Activated CD4-positive, alpha-beta T cell treated with anti-CD3 and anti-CD28 coated beads for 24 hours (primary cell): Measurements from ENCODE around the gene ERAS.
"Not testable (repeated sequence)": the region's sequence is repeated elsewhere in the genome, so short reads cannot be mapped to it uniquely, and the experiment has no call there.

Experiments used
- DNase-seq, 2 donors: peaks; one replicate each; pipeline ENCODE4 v3.0.0-alpha.2; 2020; ENCODE audit warnings: low read depth in 2 of 2

ERAS gene

DNA sequence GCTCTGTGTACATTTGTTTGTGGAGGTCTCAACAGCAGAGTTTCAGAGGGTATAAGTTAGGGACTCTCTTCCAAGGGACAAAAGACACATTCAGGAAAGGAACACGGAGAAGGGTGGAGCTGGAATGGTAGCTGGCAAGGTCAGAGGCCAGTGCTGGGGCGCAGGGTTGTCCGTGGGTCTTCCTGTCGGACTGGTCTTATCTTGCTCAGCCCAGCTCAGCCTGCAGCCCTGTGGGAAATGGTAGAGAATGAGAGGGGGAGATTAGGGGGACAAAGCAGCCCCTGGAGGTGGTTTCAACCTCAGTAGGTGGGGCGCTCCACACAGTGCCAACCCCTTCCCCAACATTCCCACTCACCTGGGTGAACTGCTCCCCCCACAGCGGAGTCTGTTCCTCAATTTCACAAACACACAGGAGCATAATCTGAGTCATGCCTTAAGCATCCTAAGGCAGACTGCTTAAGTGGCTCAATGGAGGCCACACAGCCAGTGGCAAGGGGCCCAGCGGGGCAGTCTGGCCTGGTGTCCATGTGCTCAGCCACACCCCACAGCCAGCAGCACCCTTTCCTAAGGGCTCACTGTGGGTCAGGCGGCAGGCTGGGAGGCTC is 31.3 kb upstream of the ERAS start:
- DNase-seq: no peak

DNA sequence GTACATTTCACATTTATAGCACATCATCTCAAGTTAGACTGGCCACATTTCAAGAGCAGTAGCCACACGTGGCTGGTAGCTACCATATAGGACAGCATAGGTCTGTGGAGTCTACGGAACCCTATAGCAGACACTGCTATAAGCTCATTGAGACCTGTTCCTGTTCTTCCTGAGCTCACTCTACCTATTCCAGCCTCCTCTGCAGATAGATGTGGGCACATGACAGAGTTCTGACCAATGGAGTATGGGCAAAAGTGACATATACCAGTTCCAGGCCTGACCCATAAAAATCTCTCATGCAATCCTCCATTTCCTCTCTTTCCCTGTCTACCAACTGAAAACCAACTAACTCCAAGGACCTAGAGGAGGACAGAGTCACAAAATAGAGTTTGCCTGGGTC is 28.0 kb upstream of the ERAS start:
- no peak for DNase-seq

DNA sequence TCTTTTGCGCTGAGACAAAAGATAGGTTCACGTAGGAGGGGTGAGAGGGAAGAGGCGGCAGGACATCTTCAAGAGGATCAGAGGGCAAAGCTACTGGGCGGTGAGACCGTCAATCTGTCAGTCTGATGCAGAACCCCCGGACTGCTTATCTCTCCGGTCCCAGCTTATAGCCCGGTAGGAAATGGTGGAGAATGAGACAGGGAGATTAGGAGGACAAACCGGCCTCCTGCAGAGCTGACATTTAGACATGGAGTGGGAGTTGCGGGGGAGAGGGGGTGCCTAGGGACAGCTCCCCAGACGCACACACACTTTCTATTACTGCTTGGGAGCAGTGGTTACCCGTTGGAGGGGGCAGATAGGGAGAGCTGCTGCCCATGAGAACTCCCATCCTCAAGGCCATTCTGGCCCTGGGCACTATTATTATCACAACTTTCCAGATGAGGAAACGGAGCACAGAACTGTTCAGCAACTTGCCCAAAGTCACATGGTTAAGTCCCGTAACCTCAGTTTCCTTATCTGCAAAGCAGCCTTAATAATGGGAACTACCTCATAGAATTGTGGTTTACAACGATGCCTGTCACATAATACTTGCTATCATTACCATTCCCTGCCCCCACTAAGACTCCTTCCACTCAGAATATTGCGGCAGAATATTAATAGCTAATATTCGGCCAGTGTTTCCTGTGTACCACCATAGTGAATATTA is 25.6 kb upstream of the ERAS start:
- no peak for DNase-seq

DNA sequence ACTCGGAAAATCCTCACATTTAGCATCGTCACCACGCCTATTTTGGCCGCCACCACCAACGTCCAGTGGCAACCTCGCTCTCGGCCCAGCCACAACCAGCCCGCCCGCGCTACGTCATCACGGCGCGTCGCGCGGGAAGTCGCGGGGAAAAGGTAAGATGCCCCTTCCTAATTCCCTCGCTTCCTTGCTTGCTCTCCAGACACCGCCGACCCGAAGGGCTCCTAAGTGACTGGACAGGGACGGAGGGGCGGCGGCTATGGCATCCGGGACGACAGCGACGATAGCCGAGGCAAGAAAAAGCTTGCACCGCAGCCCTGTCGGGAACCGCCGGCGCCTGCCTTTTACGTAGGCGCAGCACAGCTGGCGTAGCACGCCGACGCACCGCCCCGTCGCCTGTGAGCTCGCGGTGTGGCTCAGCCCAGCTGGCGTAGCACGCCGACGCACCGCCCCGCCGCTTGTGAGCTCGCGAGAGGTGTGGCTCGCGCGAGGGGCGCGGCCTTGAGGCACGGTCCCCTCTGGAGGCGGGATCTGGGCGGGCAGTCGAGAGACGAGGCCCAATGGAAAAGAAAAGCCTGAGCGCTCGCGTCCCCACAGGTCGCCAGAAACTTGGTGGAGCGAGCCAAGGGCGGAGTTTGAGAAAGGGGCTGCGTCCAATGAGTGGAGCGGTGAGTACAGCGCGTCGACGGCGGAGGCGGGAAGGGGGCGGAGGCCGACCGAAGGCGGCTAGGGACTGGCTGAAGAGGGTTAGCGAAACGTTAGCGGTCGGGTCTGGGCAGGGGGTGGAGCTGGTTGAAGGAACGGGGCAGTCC is 24.8 kb upstream of the ERAS start, which contains the start of gene HDAC6:
HDAC6 (plus strand) TSS at position 788 of the 809 bp plus-strand sequence. CDS start 626 bp downstream, outside the sequence.
- peak; percentile 86 for DNase-seq

DNA sequence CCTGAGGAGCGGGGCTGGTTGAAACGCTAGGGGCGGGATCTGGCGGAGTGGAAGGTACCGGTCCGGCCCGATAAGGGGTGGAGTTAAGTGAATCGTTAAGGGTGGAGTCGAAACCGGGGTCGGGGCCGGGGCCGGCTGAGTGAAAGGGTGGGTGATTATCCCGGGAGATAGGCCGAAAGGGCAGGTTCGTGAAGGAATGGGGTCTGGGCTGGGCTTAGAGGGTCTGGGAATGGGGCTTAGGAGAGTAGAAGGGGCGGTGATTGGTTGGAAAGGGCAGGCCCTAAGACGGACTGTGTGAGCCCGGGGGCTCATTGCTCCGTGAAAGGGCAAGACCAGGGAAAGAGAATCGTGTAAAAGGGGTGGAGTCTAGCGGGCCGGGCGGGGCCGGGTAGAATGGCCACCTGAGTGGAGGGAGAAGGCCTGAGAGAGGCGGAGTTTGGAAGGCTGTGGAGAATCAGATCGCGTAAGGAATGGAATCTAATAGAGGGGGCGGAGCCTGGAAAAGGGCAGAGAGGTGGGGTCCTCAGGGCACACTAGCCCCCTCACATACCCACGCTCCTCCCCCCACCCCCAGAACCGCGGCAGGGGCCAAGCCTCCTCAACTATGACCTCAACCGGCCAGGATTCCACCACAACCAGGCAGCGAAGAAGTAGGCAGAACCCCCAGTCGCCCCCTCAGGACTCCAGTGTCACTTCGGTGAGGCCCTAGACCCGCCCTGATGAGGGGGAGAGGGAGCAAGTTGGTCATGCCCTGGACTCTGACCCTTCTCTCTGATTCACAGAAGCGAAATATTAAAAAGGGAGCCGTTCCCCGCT is 24.0 kb upstream of the ERAS start:
- peak; percentile 38 to 58 for DNase-seq

DNA sequence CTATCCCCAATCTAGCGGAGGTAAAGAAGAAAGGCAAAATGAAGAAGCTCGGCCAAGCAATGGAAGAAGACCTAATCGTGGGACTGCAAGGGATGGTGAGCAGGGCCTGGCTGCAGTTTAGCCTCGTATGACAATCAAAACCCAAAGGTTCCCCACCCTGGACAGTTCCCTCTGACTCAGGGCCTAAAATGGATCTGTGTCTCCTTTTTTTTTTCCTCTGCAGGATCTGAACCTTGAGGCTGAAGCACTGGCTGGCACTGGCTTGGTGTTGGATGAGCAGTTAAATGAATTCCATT is 23.5 kb upstream of the ERAS start:
- no peak for DNase-seq

DNA sequence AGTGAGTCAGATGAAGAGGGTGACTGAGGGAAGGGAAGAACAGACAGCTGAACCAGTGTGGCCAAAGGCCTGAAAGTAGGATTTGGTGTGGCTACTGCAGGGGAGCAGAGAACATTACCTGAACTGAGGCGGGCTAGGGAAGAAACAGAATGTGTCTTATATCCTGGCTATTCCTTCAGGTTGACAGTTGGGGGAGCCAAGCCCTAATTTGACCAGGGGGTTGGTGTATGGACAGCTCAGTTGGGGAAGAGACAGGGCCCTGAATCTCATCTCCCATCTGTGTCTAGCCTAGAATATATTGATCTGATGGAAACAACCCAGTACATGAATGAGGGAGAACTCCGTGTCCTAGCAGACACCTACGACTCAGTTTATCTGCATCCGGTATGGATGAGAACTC is 20.2 kb upstream of the ERAS start:
- DNase-seq: no peak

DNA sequence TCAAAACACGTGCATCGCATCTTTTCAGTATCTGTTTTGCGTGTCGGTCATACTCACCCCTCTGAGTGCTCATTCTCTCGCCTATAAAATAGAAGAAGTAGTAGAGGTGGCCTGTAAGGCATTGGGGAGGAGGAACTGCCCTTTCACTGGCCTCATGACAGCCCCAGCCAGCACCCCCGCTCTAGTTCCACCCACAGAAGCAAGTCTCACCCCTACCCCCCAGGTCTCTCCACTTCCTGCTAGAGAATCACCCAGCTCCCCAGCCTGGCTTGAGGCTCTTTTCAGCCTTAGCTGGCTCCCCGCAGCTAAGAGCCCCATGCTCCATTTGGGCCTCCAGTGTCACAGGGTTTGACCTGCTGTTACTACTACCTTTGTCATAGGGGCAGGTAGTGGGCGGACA is 12.7 kb upstream of the ERAS start:
- no peak for DNase-seq

DNA sequence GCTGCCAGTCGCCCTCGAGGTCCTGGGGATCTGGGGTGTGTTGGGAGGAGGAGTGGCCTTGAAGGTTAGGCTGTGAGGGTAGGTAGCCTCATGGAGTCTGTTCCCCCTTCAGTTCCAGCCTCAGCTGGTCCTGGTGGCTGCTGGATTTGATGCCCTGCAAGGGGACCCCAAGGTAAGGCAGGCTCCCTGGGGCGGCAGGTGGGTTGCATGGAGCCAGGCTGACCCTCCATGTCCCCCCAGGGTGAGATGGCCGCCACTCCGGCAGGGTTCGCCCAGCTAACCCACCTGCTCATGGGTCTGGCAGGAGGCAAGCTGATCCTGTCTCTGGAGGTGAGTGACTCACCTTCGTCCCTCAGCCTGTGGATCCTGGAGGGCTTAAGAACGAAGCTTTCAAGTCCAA is 11.6 kb upstream of the ERAS start:
- DNase-seq: no peak

DNA sequence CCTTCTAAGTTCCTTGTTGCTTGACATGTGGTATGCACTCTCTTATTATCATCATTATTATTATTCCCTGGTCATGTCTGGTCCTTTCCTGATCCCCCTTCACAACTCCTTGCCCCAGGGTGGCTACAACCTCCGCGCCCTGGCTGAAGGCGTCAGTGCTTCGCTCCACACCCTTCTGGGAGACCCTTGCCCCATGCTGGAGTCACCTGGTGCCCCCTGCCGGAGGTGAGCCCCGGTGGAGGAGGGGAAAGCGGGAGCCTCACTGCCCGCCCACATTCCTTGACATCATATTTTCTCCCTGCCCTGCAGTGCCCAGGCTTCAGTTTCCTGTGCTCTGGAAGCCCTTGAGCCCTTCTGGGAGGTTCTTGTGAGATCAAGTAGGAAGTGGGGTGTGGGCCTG is 11.0 kb upstream of the ERAS start:
- DNase-seq: no peak

DNA sequence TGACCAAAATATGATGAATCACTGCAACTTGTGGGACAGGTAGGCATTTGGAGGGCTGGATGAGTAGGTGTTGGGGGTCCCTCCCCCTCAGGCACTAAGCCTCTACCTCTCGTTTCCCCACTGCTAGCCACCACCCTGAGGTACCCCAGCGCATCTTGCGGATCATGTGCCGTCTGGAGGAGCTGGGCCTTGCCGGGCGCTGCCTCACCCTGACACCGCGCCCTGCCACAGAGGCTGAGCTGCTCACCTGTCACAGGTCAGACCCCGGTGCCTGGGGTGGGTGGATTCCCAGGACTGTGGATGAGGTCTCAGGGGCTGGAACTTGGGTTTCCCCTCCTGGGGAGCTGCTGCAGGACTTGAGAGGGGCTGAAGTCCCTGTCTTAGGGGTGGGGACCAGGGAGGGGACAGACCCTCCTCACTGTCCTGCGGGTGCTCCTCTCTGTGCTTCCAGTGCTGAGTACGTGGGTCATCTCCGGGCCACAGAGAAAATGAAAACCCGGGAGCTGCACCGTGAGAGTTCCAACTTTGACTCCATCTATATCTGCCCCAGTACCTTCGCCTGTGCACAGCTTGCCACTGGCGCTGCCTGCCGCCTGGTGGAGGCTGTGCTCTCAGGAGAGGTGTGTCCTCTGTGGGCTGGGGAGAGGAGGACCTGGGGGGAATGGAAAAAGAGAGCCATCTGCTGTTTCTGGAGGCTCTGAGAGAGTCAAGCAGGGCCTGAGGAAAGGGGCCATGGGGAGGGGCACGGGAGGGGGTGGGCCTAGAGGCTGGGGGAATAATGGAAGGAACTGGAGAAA is 10.1 kb upstream of the ERAS start:
- DNase-seq: no peak

DNA sequence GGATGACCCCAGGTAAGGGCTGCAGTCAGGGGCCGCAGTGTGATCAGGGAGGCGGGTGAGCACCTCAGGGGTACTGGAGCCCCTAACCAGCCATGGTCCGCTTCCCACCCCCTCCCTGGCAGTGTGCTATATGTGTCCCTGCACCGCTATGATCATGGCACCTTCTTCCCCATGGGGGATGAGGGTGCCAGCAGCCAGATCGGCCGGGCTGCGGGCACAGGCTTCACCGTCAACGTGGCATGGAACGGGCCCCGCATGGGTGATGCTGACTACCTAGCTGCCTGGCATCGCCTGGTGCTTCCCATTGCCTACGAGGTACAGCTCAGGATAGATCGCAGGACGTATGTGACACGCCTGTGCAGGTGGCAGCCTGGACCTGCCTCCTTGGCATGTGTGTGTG is 8.2 kb upstream of the ERAS start:
- no peak for DNase-seq

DNA sequence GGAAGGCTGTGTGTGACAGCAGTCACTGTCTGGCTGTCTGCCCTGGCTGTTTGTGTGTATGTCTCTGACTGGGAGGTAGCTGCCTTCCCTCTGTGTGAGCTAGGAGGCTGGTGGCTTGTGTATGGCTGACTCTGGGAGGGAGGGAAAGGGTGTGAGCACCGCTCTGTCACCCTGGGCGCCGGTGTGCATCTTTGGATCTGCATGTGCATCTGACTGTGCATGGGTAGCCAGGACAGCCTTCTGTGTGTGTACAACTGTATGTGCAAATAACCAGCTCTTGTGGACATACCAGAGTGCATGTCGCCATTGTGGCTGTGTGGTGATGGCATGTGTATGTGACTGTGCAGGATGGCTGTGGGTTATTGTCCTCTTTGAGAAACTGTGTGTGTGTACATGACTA is 7.4 kb upstream of the ERAS start:
- DNase-seq: no peak

DNA sequence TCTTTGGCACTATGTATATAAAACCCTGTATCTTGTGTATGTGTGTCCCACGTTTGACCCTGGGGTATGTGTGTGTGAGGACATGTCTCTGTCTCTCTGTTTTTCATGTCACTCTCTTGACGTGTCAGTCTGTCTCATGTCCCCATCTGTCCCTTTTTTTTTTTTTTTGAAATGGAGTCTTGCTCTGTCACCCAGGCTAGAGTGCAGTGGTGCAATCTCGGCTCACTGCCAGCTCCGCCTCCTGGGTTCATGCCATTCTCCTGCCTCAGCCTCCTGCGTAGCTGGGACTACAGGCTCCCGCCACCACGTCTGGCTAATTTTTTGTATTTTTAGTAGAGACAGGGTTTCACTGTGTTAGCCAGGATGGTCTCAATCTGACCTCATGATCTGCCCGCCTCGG is 6.9 kb upstream of the ERAS start:
- not testable (repeated sequence) for DNase-seq

DNA sequence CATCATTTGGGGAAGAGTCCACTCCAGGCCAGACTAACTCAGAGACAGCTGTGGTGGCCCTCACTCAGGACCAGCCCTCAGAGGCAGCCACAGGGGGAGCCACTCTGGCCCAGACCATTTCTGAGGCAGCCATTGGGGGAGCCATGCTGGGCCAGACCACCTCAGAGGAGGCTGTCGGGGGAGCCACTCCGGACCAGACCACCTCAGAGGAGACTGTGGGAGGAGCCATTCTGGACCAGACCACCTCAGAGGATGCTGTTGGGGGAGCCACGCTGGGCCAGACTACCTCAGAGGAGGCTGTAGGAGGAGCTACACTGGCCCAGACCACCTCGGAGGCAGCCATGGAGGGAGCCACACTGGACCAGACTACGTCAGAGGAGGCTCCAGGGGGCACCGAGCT is 3.3 kb upstream of the ERAS start:
- DNase-seq: no peak

DNA sequence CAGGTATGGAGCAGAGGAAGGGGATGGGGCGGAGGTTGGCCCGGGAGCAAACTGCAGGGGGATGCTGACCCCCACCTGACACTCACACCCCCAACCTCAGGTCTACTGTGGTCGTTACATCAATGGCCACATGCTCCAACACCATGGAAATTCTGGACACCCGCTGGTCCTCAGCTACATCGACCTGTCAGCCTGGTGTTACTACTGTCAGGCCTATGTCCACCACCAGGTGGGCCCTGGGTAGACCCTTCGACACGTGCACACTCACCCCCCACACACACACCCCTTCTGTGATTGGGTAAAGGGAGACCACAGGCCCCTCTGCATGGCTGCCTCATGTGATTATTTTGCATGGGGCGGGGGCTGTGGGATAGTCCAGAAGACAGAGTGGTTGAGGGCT is 2.2 kb upstream of the ERAS start:
- no peak for DNase-seq

DNA sequence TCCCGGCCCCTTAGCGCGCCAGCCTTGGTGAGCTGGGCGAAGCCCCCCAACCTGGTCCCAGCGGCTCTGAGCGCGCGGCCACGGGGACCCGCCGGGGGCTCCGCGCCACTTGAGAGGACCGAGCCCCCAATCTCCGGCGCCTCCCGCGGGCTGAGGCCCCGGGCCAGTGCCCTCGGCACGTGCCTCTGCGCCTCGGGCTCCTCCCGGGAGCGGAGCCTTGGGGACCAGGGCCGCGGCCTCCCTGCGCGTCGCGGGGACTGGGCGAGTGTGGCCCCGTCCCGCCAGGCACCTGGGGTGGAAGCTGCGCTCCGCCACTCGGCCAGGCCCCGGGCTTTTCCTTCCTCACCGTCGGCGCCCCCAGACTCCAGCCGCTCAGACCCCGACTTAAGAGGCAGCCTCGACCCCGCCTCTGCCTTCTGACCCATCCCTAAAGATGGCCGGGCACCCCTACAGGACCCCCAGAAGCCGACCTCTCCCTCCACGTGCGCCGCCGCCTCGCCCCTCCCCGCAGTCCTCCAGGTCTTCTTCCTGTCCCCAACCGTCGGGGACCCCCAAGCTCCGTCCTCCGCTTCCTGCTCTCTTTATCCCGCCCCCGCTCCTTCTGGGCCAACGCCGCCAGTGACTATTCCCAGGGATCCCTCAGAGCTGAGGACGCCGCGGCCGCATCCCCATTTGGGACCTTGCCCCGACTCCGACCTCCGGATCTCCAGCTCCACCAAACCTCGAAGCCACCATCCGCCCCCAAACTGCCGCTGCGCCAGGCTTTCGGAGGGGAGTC is 752 bp downstream of the ERAS start:
- no peak for DNase-seq

DNA sequence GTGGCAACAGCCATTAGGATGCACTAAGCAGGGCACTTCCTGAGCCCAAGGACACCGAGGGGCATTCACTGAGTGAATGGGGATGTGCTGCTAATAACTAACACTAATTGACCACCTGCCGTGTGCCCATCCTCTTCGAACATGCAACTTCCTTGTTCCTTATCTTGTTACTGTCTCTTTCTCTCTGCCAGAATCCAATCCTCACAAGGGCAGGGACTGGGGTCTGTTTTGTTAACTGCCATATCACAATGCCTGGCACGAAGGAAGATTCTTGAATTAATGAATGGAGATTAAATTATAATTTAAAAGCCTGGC is 1.3 kb downstream of the ERAS start:
- DNase-seq: no peak

DNA sequence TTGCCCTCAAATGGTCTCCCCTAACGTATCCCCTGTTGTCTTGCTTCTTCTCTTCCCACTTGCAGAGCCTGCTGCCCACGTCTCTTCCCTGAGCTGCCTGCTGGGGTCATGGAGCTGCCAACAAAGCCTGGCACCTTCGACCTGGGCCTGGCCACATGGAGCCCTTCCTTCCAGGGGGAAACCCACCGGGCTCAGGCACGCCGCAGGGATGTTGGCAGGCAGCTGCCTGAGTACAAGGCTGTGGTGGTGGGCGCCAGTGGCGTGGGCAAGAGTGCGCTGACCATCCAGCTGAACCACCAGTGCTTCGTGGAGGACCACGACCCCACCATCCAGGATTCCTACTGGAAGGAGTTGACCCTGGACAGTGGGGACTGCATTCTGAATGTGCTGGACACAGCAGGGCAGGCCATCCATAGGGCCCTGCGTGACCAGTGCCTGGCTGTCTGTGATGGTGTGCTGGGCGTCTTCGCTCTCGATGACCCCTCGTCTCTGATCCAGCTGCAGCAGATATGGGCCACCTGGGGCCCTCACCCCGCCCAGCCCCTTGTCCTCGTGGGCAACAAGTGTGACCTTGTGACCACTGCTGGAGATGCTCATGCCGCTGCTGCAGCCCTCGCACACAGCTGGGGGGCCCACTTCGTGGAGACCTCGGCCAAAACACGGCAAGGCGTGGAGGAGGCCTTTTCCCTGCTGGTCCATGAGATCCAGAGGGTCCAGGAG is 2.9 kb downstream of the ERAS start:
- DNase-seq: no peak
